Germinal center (tissue), 1 donor: Measurements from ENCODE around the gene CACNA1A.

Source experiments
- DNase-seq: peaks from one replicate; pipeline ENCODE4 v3.0.0; 2012; ENCODE audit warnings: mixed read lengths, low spot score

CACNA1A gene

GRCh38 chr19:13309864-13310263 is 196.4 kb downstream of the CACNA1A start:
- DNase-seq = no peak

- no peak for DNase-seq
Observed at GRCh38 chr19:13303381-13304129, 202.7 kb downstream of the CACNA1A start.

- DNase-seq = no peak
Observed at GRCh38 chr19:13302526-13303270, 203.6 kb downstream of the CACNA1A start.

GRCh38 chr19:13301627-13302334 is 204.5 kb downstream of the CACNA1A start:
- no peak for DNase-seq

GRCh38 chr19:13300421-13301030 is 205.8 kb downstream of the CACNA1A start:
- DNase-seq = no peak

GRCh38 chr19:13299838-13300237 is 206.4 kb downstream of the CACNA1A start:
- DNase-seq = no peak

- DNase-seq = no peak
Observed at GRCh38 chr19:13298565-13299481, 207.5 kb downstream of the CACNA1A start.

GRCh38 chr19:13297023-13297422 is 209.3 kb downstream of the CACNA1A start:
- DNase-seq = no peak

- no peak for DNase-seq
Observed at GRCh38 chr19:13294812-13295567, 211.3 kb downstream of the CACNA1A start.

GRCh38 chr19:13291913-13292312 is 214.4 kb downstream of the CACNA1A start:
- no peak for DNase-seq

GRCh38 chr19:13290741-13291140 is 215.5 kb downstream of the CACNA1A start:
- no peak for DNase-seq

GRCh38 chr19:13289295-13289694 is 217.0 kb downstream of the CACNA1A start:
- DNase-seq = no peak

GRCh38 chr19:13286195-13286985 is 219.9 kb downstream of the CACNA1A start:
- no peak for DNase-seq

GRCh38 chr19:13284929-13285928 is 221.1 kb downstream of the CACNA1A start:
- DNase-seq = no peak

GRCh38 chr19:13283871-13284270 is 222.4 kb downstream of the CACNA1A start:
- DNase-seq = no peak

GRCh38 chr19:13282486-13283065 is 223.7 kb downstream of the CACNA1A start:
- DNase-seq = no peak

- no peak for DNase-seq
Observed at GRCh38 chr19:13281567-13282291, 224.6 kb downstream of the CACNA1A start.
